ENCODE results near the gene CWH43. TPM values are rescaled to one million over a fixed set of nuclear protein-coding genes. Genes with fewer than 3 reads are reported as not detected.
"Not testable (repeated sequence)": the region's sequence is repeated elsewhere in the genome, so short reads cannot be mapped to it uniquely, and the experiment has no call there.

Gene CWH43
- polyA plus RNA-seq, 1 donor = not detected

GRCh38 chr4:48949518-48950219 is 36.4 kb upstream of the CWH43 start:
- no peak for DNase-seq
- no peaks in the 10 kb centered on the region for H3K36me3 ChIP-seq (ENCODE audit: control insufficient read depth, insufficient read depth, low read length)
- whole genome bisulfite sequencing (ENCODE audit: insufficient coverage, low lambda C conversion rate) = no CpG with 5 or more reads among the region's 4 CpGs
- no peaks in the 10 kb centered on the region for H3K27me3 ChIP-seq (ENCODE audit: control insufficient read depth, insufficient read depth, low read length)
- H3K9me3 ChIP-seq (ENCODE audit: control insufficient read depth, low read depth, low read length) = no peaks in the 10 kb centered on the region
- H3K4me3 ChIP-seq (ENCODE audit: low read length) = no peak overlapping the region
- no peaks in the 10 kb centered on the region for H3K4me1 ChIP-seq (ENCODE audit: control insufficient read depth, insufficient read depth, low read length)
- H3K27ac ChIP-seq (ENCODE audit: low read length) = peak overlapping the region; percentile 13

- no peak overlapping the region for H3K27ac ChIP-seq (ENCODE audit: low read length)
- no CpG with 5 or more reads among the region's 2 CpGs for WGBS (ENCODE audit: insufficient coverage, low lambda C conversion rate)
These were observed 31.8 kb upstream of the CWH43 start for GRCh38 chr4:48954314-48954713.

GRCh38 chr4:48957366-48957765 is 28.7 kb upstream of the CWH43 start:
- no CpG with 5 or more reads among the region's 5 CpGs for WGBS (ENCODE audit: insufficient coverage, low lambda C conversion rate)
- H3K9me3 ChIP-seq (ENCODE audit: control insufficient read depth, low read depth, low read length); H3K4me3 ChIP-seq (ENCODE audit: low read length); H3K4me1 ChIP-seq (ENCODE audit: control insufficient read depth, insufficient read depth, low read length); H3K27ac ChIP-seq (ENCODE audit: low read length); DNase-seq; H3K36me3 ChIP-seq (ENCODE audit: control insufficient read depth, insufficient read depth, low read length); H3K27me3 ChIP-seq (ENCODE audit: control insufficient read depth, insufficient read depth, low read length): not testable (repeated sequence)

More at GRCh38 chr4:48954314-48954713, 31.8 kb upstream of the CWH43 start:
- no peak for DNase-seq
- H3K27me3 ChIP-seq (ENCODE audit: control insufficient read depth, insufficient read depth, low read length) = no peaks in the 10 kb centered on the region
- no peaks in the 10 kb centered on the region for H3K9me3 ChIP-seq (ENCODE audit: control insufficient read depth, low read depth, low read length)
- H3K4me1 ChIP-seq (ENCODE audit: control insufficient read depth, insufficient read depth, low read length) = no peaks in the 10 kb centered on the region
- no peaks in the 10 kb centered on the region for H3K36me3 ChIP-seq (ENCODE audit: control insufficient read depth, insufficient read depth, low read length)
- H3K4me3 ChIP-seq (ENCODE audit: low read length) = no peak overlapping the region

- no peak for DNase-seq
- 100% methylated on average over 1 of the region's 2 CpGs for WGBS (ENCODE audit: insufficient coverage, low lambda C conversion rate)
These were observed 27.5 kb upstream of the CWH43 start for GRCh38 chr4:48958582-48958981.

GRCh38 chr4:48960988-48961635 is 25.0 kb upstream of the CWH43 start:
- Histone ChIP-seq H3K4me3 (ENCODE audit: low read length) (no peak overlapping the region), H3K9me3 (ENCODE audit: control insufficient read depth, low read depth, low read length) (no peaks in the 10 kb centered on the region), H3K4me1 (ENCODE audit: control insufficient read depth, insufficient read depth, low read length) (no peaks in the 10 kb centered on the region), H3K36me3 (ENCODE audit: control insufficient read depth, insufficient read depth, low read length) (no peaks in the 10 kb centered on the region), H3K27ac (ENCODE audit: low read length) (no peak overlapping the region), H3K27me3 (ENCODE audit: control insufficient read depth, insufficient read depth, low read length) (no peaks in the 10 kb centered on the region)
- no CpG with 5 or more reads among the region's 3 CpGs for WGBS (ENCODE audit: insufficient coverage, low lambda C conversion rate)
- no peak for DNase-seq

More at GRCh38 chr4:48958582-48958981, 27.5 kb upstream of the CWH43 start:
- Histone ChIP-seq H3K27ac (ENCODE audit: low read length) (no peak overlapping the region), H3K9me3 (ENCODE audit: control insufficient read depth, low read depth, low read length) (no peaks in the 10 kb centered on the region), H3K4me3 (ENCODE audit: low read length) (no peak overlapping the region), H3K4me1 (ENCODE audit: control insufficient read depth, insufficient read depth, low read length) (no peaks in the 10 kb centered on the region), H3K36me3 (ENCODE audit: control insufficient read depth, insufficient read depth, low read length) (no peaks in the 10 kb centered on the region), H3K27me3 (ENCODE audit: control insufficient read depth, insufficient read depth, low read length) (no peaks in the 10 kb centered on the region)

- no CpG with 5 or more reads among the region's 5 CpGs for WGBS (ENCODE audit: insufficient coverage, low lambda C conversion rate)
- no peak for DNase-seq
- no peak overlapping the region for H3K4me3 ChIP-seq (ENCODE audit: low read length)
- H3K27me3 ChIP-seq (ENCODE audit: control insufficient read depth, insufficient read depth, low read length) = no peaks in the 10 kb centered on the region
- no peaks in the 10 kb centered on the region for H3K4me1 ChIP-seq (ENCODE audit: control insufficient read depth, insufficient read depth, low read length)
- no peaks in the 10 kb centered on the region for H3K36me3 ChIP-seq (ENCODE audit: control insufficient read depth, insufficient read depth, low read length)
- H3K27ac ChIP-seq (ENCODE audit: low read length) = no peak overlapping the region
- no peaks in the 10 kb centered on the region for H3K9me3 ChIP-seq (ENCODE audit: control insufficient read depth, low read depth, low read length)
These were observed 23.4 kb upstream of the CWH43 start for GRCh38 chr4:48962636-48963035.

GRCh38 chr4:48963042-48963679 is 22.9 kb upstream of the CWH43 start:
- WGBS (ENCODE audit: insufficient coverage, low lambda C conversion rate) = 85% methylated on average over 1 of the region's 5 CpGs
- Histone ChIP-seq H3K27me3 (ENCODE audit: control insufficient read depth, insufficient read depth, low read length) (no peaks in the 10 kb centered on the region), H3K36me3 (ENCODE audit: control insufficient read depth, insufficient read depth, low read length) (no peaks in the 10 kb centered on the region), H3K4me3 (ENCODE audit: low read length) (no peak overlapping the region), H3K9me3 (ENCODE audit: control insufficient read depth, low read depth, low read length) (no peaks in the 10 kb centered on the region), H3K27ac (ENCODE audit: low read length) (no peak overlapping the region), H3K4me1 (ENCODE audit: control insufficient read depth, insufficient read depth, low read length) (no peaks in the 10 kb centered on the region)
- DNase-seq = peak; percentile 63 to 66

GRCh38 chr4:48967101-48967500 is 19.0 kb upstream of the CWH43 start:
- Histone ChIP-seq H3K27ac (ENCODE audit: low read length) (no peak overlapping the region), H3K4me1 (ENCODE audit: control insufficient read depth, insufficient read depth, low read length) (no peaks in the 10 kb centered on the region), H3K36me3 (ENCODE audit: control insufficient read depth, insufficient read depth, low read length) (no peaks in the 10 kb centered on the region), H3K4me3 (ENCODE audit: low read length) (no peak overlapping the region), H3K9me3 (ENCODE audit: control insufficient read depth, low read depth, low read length) (no peaks in the 10 kb centered on the region), H3K27me3 (ENCODE audit: control insufficient read depth, insufficient read depth, low read length) (no peaks in the 10 kb centered on the region)
- no peak for DNase-seq

GRCh38 chr4:48967631-48968030 is 18.4 kb upstream of the CWH43 start:
- no peaks in the 10 kb centered on the region for H3K36me3 ChIP-seq (ENCODE audit: control insufficient read depth, insufficient read depth, low read length)
- H3K4me1 ChIP-seq (ENCODE audit: control insufficient read depth, insufficient read depth, low read length) = no peaks in the 10 kb centered on the region
- no peak for DNase-seq
- H3K27ac ChIP-seq (ENCODE audit: low read length) = no peak overlapping the region
- no CpG with 5 or more reads among the region's 1 CpG for WGBS (ENCODE audit: insufficient coverage, low lambda C conversion rate)
- no peaks in the 10 kb centered on the region for H3K27me3 ChIP-seq (ENCODE audit: control insufficient read depth, insufficient read depth, low read length)
- no peaks in the 10 kb centered on the region for H3K9me3 ChIP-seq (ENCODE audit: control insufficient read depth, low read depth, low read length)
- H3K4me3 ChIP-seq (ENCODE audit: low read length) = no peak overlapping the region

- no peaks in the 10 kb centered on the region for H3K4me1 ChIP-seq (ENCODE audit: control insufficient read depth, insufficient read depth, low read length)
- 92% methylated on average over 2 of the region's 4 CpGs for WGBS (ENCODE audit: insufficient coverage, low lambda C conversion rate)
- H3K9me3 ChIP-seq (ENCODE audit: control insufficient read depth, low read depth, low read length) = no peaks in the 10 kb centered on the region
- no peak for DNase-seq
- no peak overlapping the region for H3K4me3 ChIP-seq (ENCODE audit: low read length)
- no peaks in the 10 kb centered on the region for H3K36me3 ChIP-seq (ENCODE audit: control insufficient read depth, insufficient read depth, low read length)
- H3K27ac ChIP-seq (ENCODE audit: low read length) = no peak overlapping the region
- H3K27me3 ChIP-seq (ENCODE audit: control insufficient read depth, insufficient read depth, low read length) = no peaks in the 10 kb centered on the region
These were observed 17.3 kb upstream of the CWH43 start for GRCh38 chr4:48968814-48969213.
